COLO668 (cell line): ENCODE results near the gene PIEZO1.
"Not testable (repeated sequence)": the region's sequence is repeated elsewhere in the genome, so short reads cannot be mapped to it uniquely, and the experiment has no call there.

Experiments used
- DNase-seq: peaks from one replicate; lab custom pipeline; 2025; ENCODE audit not compliant: unreplicated experiment; lab: John Stamatoyannopoulos, UW

Gene PIEZO1

DNA sequence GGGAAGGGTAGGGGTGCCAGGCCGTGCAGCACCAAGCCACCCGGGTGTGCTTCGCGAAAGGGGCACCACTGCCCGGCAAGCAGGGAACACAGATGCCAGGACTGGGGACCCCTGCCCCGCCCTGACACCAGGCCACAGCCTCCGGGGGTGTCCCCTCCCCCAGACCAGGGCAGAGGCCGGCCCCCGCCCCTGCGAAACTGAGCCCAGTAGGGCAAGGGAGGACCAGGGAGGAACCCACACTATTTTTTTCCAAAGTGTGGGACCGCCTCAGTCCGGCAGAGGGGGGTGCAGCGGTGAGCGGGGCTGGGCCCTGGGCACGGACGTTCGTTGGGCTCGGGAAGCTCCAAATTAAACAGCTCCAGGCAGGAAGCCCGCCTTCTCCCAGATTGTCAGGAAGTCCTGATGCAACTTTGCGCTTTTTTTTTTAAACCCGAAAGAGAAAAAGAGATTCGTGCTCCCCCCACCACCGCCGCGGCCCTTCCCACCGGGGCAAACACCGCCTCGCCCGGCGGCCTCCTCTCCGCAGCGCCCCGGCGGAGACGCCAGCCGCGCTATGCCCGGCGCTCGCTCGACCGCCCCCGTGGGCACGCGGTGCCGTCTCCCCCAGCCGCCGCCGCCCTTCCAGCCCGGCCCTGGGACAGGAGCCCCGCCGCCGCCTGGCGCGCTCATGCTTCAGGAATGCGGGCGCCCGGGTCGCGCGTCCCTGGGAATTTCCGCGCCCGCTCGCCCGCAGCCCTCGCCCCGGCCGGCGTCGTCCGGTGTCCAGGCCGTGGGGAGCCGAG lies 755 bp downstream of the PIEZO1 start:
- peak; percentile 39 for DNase-seq

DNA sequence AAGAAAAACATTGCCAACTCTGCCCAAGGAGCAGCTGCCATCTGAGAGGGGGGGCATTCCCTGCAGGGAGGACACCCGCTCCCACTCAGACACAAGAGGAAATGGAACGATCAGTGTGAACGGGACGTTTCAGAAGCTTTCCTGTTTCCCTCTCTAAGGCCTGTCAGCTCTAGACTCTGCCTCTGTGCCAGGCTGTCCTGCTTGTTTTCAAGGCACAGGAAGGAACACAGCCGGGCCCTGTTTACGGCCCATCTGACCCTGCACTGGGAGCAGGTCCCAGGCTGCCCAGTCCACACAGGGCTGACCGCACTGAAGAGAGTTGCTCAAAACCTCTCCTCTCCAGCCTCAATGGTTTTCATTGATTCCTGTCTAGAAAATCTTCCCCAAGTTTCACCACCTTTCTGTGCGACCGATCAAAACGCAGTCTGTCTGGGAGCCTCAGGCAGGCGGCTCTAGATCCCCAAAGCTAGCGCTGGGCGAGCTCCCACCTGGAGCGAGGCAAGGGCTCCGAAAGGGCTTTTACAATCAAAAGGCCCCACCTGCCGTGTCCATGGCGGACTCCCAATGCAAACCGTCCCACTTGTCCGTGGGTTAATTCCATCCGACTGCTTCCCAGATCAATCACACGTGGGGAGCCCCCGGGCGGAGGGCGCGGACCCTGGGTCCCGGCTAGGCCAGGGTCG lies 1.5 kb downstream of the PIEZO1 start:
- no peak for DNase-seq

DNA sequence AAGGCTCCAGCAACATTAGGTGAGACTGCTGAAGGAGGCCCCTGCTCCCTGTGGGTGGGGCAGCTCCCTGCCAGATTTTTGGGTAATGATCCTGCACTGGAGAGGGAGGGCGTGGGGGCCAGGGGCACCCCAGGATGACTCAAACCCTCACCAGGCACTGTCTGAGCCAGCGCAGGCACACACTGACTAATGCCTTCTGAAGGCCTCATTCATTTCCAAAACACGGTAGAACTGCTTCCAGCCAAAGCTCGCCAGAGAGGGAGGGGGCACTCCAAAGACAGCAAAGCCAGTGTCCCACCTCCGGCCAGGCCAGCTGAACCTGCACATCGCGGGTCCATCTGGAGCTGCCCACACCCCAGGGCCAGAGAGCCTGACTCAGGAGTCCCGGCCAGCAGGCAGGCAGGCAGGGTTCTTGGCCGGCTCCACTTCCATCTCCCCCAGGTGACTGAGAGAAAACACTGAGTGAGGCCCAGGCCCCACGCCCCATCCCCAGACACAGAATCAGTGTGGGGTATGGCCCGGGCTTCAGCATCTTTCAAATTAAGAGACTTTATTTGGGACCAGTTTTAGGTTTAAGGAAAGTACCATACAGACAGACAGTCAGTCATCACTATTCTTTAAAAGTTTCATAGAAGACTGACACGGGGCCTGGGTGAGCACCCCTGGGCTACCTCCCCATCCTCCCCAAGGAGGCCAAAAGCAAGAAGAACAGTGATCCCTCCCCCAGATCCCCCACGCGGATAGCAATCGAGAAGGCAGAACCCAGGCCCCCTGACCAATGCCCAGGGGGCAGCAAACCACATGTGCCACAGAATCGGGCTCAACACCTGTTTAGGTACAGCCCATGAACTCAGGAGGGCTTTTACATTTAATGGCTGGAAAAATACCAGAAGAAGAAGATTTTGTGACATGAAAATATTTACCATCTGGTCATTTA lies 2.3 kb downstream of the PIEZO1 start:
- DNase-seq: no peak

DNA sequence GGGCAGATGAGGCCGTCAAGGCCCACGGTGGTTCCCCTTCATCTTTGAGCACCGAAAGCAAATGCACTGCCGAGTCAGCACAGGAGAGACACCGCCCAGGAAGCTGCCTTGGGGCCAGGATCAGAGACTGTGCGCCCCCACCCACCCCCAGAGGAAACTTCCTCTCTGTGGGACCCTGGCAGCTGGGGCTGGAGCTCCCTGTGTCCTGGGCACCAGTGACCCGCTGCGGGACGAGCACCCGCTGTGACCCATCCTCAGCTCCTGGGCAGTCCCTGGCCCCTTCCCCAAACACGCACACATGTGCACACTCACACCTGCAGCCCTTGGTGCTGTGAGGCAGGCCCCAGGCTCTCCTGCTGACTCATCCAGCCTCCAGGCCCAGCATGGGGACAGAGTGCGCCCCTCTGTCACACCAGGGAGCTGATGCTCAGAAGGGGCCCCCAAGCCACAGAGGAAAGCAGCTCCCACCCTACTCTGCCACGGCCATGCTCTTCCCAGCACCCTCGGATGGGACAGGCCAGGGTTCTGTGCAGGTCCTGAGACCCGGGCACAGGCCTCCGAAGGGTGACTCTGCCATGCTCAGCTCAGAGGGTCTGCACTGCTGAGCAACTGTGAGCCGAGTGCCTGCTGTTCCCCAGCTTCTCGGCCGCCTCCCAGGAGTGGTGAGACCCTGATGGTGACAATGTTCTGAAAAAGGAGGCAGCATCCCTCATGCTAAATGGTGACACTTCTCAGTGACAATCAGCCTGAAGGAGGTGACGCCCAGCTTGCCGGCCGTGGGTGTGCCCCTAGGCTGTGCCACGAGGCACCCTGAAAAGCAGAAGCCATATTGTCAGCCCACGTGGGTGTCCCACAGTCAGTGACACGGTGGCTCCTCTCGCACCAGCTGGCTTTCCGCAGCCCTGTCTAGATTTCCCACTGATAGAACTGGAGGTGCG lies 3.6 kb downstream of the PIEZO1 start:
- DNase-seq: no peak

- no peak for DNase-seq
These were observed 4.6 kb downstream of the PIEZO1 start for GRCh38 chr16:88780142-88781062.

DNA sequence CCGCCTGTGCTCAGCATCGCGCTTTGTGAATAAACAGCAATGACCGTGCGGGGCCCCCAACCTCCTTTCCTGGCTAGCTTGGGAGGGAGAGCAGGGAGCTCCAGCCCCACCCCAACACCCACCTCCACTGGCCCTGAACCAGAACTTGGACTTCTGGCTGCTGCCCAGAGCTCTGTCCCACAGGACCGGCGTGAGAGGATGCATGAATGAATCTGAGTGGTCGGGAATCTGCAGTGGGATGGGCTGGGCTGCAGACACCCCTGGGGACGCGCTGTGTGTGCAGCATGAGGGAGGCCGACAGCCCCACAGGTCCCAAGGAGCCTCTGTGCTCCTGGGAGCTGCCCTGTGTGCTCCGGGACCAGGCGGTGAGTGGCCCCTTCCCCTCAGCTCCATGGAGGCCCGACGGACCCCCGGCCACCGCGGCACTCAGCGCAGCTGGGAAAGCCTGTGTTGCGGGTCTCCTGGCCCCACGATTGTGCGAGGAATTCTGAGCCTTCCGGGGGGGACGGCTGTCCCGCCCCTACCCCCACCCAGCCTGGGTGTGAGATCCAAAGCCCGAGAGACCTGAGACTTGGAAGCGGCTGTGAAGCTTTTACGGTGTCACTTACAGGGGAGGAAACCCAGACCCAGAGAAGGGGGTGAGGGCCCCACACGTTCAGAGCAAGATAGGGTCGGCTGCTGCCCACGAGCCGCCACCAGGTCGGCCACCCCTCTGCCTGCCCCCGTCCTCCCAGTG lies 5.4 kb downstream of the PIEZO1 start:
- no peak for DNase-seq

GRCh38 chr16:88778541-88779065 lies 6.4 kb downstream of the PIEZO1 start:
- DNase-seq: no peak

DNA sequence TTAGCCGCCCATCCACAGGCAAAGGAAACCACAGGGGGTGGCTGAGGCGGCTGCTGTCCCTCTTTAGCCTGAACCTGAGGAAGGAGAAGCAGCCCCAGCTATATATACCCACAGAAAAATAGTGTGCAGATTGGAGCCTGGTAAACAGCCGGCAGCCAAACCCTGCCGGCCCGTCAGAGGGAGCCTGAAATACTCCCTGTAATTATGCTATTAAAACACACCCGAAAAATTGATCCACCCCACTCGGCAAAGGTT lies 6.8 kb downstream of the PIEZO1 start:
- DNase-seq: no peak

DNA sequence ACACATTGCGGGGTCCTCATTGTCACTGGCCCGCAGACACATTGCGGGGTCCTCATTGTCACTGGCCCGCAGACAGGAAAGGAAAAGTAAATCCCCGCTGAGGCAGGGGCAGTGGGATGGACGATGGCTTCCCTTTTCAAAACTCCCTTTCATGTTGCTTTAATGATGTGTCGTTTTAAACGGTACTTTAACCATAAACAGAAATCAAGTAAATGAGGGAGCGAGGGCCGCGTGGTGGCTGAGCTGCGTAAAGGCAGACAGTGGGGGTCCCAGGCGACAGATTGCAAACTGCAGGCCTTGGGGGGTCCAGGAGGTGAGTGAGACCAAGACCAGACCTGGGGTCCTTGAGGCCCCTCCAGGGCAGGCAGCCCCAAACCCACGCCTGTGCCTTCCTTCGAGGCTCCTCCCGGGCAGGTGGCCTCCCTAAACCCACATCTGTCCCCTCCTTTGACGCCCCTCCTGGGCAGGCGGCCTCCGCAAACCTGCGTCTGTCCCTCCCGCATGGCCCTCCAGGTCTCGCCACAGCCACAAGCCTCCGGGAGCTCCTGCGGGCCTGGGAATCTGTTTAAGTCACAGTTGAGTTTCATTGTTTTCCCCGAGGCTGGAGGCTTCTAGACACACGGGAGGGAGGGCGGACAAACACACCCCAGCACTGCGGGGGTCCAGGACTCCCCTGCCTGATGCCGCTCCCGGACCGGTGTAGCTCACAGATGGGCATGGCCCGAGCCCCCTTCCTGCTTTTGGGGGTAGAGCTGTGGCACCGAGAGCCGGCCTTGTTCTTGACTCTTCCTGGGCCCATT lies 7.3 kb downstream of the PIEZO1 start:
- no peak for DNase-seq

DNA sequence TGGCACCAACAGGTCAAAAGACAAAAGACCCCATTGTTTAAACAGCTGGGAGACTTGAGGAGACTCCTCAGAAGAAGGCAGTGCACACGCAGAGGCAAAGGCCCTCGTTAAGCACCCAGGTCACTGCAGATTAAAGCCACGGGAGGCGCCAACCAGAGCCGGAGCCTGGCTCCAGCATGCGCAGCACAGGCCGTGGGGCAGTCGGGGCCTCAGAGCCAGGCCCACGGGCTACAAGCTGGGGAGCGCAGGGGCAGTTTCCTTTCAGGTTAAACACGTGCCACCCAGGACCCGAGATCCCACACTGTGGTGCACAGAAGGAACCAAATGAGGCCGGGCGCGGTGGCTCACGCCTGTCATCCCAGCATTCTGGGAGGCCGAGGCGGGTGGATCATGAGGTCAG lies 9.2 kb downstream of the PIEZO1 start:
- DNase-seq: no peak

- no peak for DNase-seq
These were observed 10.3 kb downstream of the PIEZO1 start for GRCh38 chr16:88774544-88775393.

DNA sequence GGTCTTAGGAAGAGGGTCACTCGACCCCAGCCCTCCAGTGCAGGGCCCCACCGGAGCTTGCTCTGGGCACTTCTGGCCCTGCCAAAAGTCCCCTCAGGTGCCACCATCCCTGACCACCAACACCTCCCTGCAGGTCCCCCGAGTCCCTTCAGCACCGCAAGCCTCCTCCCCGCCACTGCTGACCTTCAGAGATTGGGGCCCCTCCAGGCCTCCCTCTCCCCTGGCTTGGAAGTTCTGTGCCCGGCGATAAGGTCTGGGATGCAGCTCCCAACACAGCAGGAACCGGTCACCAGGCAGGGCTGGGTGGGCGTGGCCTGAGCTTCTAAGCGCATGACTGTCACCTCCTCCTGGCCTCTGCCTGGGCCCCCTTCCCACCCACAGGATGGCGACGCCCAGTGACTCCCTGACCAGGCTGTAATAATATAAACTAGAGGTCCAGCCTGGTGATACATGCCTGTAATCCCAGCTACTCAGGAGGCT lies 11.2 kb downstream of the PIEZO1 start:
- DNase-seq: peak; percentile 30

DNA sequence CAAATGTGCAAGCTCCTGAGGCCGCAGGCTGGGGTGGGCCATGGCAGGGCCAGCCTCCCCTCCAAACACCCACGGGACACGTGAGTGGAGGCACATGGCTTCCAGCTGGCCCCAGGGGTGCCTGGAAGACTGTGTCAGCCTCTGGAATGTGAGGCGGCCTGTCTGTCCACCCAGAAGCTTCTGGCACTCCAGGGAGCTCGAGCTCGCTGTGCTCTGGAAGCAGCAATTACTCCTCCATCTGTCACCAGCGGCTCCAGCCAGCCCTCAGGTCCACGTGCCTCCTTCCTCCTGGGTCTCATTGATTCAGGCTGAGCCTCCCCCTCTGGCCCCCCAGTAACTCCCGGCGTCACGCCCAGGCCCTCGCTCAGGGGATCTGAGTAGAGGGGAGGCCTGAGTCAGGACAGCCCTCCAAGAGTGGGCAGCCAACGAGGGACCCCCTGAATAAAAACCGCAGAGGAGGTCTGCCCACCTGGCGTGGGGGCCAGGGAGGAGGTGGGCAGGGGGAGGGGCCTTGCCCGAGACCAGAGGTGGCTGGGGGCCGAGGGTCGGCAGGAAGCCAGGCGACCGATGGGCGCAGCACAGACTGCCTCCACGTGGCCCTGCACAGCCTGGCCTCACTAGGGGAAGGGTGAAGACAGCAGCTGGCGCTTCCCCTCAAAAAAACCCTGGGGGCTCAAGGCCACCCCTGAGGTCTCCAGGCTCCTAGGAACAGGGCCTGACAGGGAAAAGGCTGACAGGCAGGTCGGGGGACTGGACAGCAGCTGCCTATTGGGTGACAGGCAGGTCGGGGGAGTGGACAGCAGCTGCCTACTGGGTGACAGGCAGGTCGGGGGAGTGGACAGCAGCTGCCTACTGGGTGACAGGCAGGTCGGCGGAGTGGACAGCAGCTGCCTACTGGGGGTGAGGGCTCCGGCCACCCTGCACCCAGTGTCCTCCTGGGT lies 11.9 kb downstream of the PIEZO1 start:
- DNase-seq: no peak

DNA sequence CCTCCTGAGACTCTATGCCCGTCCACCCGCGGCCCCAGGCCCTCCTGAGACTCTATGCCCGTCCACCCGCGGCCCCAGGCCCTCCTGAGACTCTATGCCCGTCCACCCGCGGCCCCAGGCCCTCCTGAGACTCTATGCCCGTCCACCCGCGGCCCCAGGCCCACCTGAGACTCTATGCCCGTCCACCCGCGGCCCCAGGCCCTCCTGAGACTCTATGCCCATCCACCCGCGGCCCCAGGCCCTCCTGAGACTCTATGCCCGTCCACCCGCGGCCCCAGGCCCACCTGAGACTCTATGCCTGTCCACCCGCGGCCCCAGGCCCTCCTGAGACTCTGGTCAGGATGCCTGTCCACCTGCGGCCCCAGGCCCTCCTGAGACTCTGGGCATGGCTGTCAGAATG lies 13.2 kb downstream of the PIEZO1 start:
- not testable (repeated sequence) for DNase-seq

- no peak for DNase-seq
These were observed 13.7 kb downstream of the PIEZO1 start for GRCh38 chr16:88771294-88771772.
